Tibial artery (tissue), 4 donors: ENCODE data around the gene NETO2.

Experiments used
- DNase-seq, 2 donors: peaks; one replicate each; pipeline ENCODE4 v3.0.0-alpha.2; 2019
- H3K27ac ChIP-seq, 2 donors: fragments of 200-600 bp; sonication (generic) in 1 of 2; 1 replicate in 1 of 2; 2 replicates in 1 of 2; pipeline ENCODE4 v1.5.1; 2018 to 2019; ENCODE audit warnings: mild to moderate bottlenecking in 1 of 2
- H3K27me3 ChIP-seq, 2 donors: fragments of 200-600 bp; sonication (generic) in 1 of 2; one replicate each; pipeline versions ENCODE4 v1.5.1 to v1.6.0; 2016 to 2019
- H3K36me3 ChIP-seq, 3 donors: fragments of 200-600 bp; sonication (generic) in 2 of 3; one replicate each; pipeline ENCODE4 v1.5.1; 2016 to 2019; ENCODE audit warnings: mild to moderate bottlenecking in 2 of 3
- H3K4me1 ChIP-seq, 4 donors: fragments of 200-600 bp; sonication (generic) in 2 of 4; 1 replicate in 3 of 4; 2 replicates in 1 of 4; pipeline ENCODE4 v1.5.1; 2016 to 2019
- H3K4me3 ChIP-seq, 2 donors: fragments of 200-600 bp; sonication (generic) in 1 of 2; 1 replicate in 1 of 2; 2 replicates in 1 of 2; pipeline ENCODE4 v1.5.1; 2018 to 2019; ENCODE audit warnings: mild to moderate bottlenecking in 2 of 2
- H3K9me3 ChIP-seq, 3 donors: fragments of 200-600 bp; sonication (generic) in 1 of 3; one replicate each; pipeline ENCODE4 v1.5.1; 2016 to 2019
- intact Hi-C: fragments of 100-400 bp; cut with DNase I; formaldehyde crosslinking; loops from one replicate; pipeline ENCODE4 v1.15.0; 2023; ENCODE audit warnings: low total_unique reads
- TF ChIP-seq, protein P1 (sequence below), 2 experiments: fragments of 200-600 bp in 1 of 2; fragments of 450-650 bp in 1 of 2; IDR thresholded peaks; one replicate each; pipeline ENCODE4 v1.5.1; 2017 to 2019; ENCODE audit warnings: antibody characterized with exemption in 2 of 2, mild to moderate bottlenecking in 1 of 2, moderate library complexity in 1 of 2

Gene NETO2

DNA sequence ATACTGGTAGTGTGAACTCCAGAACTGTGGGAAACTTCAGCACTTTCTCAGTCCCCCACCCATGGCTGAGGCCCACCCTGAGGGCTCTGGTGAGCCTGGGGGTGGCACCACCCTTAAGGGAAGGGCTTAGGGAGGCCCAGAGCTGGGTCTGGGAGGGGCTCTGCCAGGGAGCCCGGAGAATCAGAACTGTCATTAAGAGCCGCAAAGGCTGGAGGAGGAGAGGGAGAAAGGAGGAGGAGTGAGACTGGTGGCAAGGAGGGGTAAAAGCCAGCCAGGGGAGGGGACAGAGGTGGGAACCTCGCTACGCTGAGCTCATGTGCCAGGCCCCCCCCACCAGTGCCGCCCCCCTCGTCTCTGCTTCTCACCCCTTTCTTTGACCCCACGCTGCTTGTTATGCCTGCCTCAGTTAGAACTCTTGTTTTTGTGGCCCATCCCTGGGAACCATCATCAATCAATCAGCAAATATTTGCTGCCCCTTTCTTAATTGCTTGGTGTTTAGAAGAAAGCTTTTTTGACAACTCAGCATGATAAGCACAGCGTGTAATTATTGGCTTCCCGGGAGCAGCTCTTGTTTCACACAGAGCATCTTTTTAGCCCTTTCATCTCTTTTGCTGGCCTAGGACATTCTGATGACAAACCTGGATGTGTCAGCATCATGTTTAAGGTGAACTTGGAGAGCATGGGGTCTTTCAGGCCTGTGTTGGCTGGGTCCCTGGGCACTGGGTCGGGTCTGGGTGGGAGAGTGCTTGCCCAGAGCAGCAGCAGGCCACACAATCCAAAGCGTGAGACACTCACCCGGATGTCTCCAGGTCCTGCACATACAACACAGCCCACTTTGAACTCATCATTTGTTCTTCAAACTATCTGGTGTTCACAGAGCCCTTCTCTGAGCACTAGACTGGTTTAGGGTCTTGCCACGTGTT is 77.7 kb downstream of the NETO2 start:
- TF ChIP-seq, protein P1, sequence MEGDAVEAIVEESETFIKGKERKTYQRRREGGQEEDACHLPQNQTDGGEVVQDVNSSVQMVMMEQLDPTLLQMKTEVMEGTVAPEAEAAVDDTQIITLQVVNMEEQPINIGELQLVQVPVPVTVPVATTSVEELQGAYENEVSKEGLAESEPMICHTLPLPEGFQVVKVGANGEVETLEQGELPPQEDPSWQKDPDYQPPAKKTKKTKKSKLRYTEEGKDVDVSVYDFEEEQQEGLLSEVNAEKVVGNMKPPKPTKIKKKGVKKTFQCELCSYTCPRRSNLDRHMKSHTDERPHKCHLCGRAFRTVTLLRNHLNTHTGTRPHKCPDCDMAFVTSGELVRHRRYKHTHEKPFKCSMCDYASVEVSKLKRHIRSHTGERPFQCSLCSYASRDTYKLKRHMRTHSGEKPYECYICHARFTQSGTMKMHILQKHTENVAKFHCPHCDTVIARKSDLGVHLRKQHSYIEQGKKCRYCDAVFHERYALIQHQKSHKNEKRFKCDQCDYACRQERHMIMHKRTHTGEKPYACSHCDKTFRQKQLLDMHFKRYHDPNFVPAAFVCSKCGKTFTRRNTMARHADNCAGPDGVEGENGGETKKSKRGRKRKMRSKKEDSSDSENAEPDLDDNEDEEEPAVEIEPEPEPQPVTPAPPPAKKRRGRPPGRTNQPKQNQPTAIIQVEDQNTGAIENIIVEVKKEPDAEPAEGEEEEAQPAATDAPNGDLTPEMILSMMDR (IDR thresholded peaks at IDR 0.05): no peak
- H3K4me1 ChIP-seq: no peaks in the 10 kb centered on the region
- intact Hi-C loops: no loop called here
- peak in 1 of 2 donors; percentile 19 for DNase-seq
- H3K27ac ChIP-seq: no peak overlapping the region
- H3K9me3 ChIP-seq: no peaks in the 10 kb centered on the region
- no peaks in the 10 kb centered on the region for H3K36me3 ChIP-seq
- H3K27me3 ChIP-seq: peaks cover 0 to 2% of the 10 kb centered on the region in 2 donors
- no peak overlapping the region for H3K4me3 ChIP-seq

DNA sequence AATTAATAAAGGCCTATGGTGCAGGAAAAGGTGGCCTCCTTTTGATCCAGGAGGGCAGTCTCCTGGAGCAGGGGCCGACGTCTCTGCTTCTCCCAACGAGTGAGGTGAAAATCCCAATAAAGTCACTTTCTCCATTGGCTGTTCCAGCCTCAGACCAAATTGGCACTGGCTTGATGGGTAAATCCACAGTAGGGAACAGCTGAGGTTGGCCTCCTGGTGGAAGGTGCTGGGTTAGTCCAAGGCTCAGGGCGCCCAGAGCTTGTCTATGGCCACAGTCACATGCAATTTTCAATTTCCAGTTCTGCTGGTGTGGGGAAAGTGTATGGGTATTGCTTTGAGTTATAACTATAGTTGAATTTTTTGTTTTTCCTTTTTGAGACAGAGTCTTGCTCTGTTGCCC is 79.0 kb downstream of the NETO2 start:
- TF ChIP-seq, protein P1 (IDR thresholded peaks at IDR 0.05): no peak
- peaks cover 0 to 6% of the 10 kb centered on the region in 2 donors for H3K27me3 ChIP-seq
- H3K36me3 ChIP-seq: no peaks in the 10 kb centered on the region
- no peak overlapping the region for H3K27ac ChIP-seq
- H3K9me3 ChIP-seq: no peaks in the 10 kb centered on the region
- no peaks in the 10 kb centered on the region for H3K4me1 ChIP-seq
- no peak overlapping the region for H3K4me3 ChIP-seq
- intact Hi-C loops: no loop called here
- DNase-seq: peak in 1 of 2 donors; percentile 15

DNA sequence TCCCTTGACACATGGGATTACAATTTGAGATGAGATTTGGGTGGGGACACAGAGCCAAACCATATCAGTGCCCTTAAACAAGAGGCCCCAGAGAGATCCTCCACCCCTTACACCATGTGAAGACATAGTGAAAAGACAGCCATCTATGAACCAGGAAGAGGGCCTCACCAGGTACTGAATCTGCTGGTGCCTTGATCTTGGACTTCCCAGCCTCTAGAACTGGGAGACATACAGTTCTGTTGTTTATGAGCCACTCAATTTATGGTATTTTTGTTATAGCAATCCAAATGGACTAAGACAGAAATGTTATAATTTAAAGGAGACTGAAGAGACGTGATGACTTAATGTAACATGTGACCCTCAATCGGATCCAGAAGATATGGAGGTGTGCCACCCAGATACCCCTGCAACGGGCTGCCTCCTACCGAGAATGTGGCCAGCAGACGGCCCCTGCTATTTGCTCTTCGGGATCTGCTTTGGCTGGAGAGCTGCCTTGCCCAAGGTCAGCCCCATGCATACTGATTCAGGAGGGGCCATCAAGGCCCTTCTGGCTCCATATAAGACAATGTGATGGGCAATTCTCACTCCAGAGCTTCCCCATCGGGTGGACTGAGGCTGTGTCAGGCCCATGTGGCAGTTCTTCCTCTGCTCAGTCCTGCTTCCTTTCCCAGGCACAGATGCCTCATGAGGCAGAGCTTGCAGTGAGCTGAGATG is 80.6 kb downstream of the NETO2 start:
- Histone ChIP-seq H3K9me3 (no peaks in the 10 kb centered on the region), H3K27me3 (peaks cover 0 to 6% of the 10 kb centered on the region in 2 donors), H3K36me3 (no peaks in the 10 kb centered on the region), H3K4me1 (no peaks in the 10 kb centered on the region), H3K27ac (no peak overlapping the region), H3K4me3 (no peak overlapping the region)
- DNase-seq: peak in 1 of 2 donors; percentile 27
- intact Hi-C loops: no loop called here
- TF ChIP-seq, protein P1 (IDR thresholded peaks at IDR 0.05): no peak

DNA sequence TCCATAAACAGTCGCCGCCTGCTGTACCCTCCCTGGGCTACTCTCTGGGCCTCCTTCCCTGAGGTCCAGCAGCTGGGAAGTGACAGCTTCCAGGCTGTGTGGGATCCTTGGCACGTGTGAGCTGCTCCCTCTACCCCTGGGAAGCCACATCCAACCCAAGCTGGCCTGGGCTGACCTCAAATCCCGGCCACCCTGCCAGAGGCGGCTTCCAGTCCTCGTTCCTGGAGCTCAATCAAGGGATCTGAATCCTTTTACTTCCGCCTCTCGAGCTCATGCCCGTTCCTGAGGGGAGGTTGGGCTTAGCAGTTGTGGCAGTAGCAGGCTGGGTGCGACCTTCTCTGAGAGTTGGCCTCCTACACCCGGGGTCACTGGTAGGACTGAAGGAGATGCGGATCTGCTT is 82.5 kb downstream of the NETO2 start:
- H3K9me3 ChIP-seq: no peaks in the 10 kb centered on the region
- TF ChIP-seq, protein P1 (IDR thresholded peaks at IDR 0.05): no peak
- peak in 1 of 2 donors; percentile 32 for DNase-seq
- no peaks in the 10 kb centered on the region for H3K4me1 ChIP-seq
- peaks cover 0 to 6% of the 10 kb centered on the region in 2 donors for H3K27me3 ChIP-seq
- H3K4me3 ChIP-seq: no peak overlapping the region
- no peak overlapping the region for H3K27ac ChIP-seq
- intact Hi-C loops: no loop called here
- no peaks in the 10 kb centered on the region for H3K36me3 ChIP-seq

DNA sequence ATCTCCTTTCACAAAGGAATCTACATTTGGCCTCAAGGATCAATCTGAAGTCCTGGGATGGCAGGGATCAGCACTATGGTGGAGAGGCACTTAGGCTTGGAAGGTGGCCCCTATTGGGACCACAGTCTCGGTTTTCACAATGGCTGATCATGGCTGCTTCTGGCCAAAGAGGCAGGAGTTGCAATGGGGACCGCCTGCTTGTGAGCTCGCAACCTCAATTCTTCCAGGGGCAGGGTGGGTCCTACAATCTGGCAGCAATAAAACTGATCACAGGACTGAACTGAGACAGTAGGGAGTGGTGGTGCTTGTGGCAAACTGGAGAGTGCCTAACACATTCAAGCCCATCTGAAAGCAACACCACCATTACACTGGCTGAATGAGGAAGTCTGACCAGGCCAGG is 83.1 kb downstream of the NETO2 start:
- Histone ChIP-seq H3K27me3 (peaks cover 0 to 6% of the 10 kb centered on the region in 2 donors), H3K4me1 (no peaks in the 10 kb centered on the region), H3K36me3 (no peaks in the 10 kb centered on the region), H3K4me3 (no peak overlapping the region), H3K27ac (no peak overlapping the region), H3K9me3 (no peaks in the 10 kb centered on the region)
- TF ChIP-seq, protein P1 (IDR thresholded peaks at IDR 0.05): no peak
- peak in 1 of 2 donors; percentile 37 for DNase-seq
- intact Hi-C loops: no loop called here
